ENCODE results near the gene RARB. TPM values are rescaled to one million over a fixed set of nuclear protein-coding genes. Genes with fewer than 3 reads are reported as not detected.

RARB gene
- total and polyA plus RNA-seq, 2 donors (not counting 3 experiments of a cell fraction or from before 2014, with no cell fraction given), result 15.3 to 23.4 TPM

DNA sequence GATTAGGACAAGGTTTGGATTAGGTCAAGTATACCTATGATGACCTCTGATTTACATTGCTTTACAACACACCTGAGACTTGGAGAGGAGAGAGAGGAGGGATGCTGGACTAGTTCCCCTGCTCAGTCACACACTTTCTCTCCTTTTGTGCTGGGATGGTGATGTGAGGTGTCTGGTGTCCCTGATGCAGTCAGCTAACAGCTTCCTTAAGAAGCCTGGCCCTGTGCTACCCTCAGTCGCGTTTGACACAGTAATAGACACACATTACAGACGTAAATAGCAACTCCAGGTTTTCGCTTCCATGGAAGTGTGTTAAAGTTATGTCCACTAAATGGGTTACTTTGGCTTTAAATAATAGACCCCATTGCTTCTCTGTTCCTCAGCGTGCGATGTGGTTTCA lies 58.9 kb downstream of the RARB start:
- no peak overlapping the region for H3K4me3 ChIP-seq (replicated peaks in 1 of 3; ENCODE audit: insufficient read depth in 1 of 3, low read depth in 1 of 3, low read length in 3 of 3)
- no TSS peak for BruUV-seq (replicated peaks)
- intact Hi-C loops (cut with micrococcal nuclease), result no loop called here
- no peaks in the 10 kb centered on the region for H4K20me1 ChIP-seq (replicated peaks; ENCODE audit: control insufficient read depth, extremely low read depth, insufficient read depth, low read length)
- no peak overlapping the region for H3K27ac ChIP-seq (ENCODE audit: insufficient read depth, low read depth, low read length)
- H3K36me3 ChIP-seq (ENCODE audit: control insufficient read depth in 2 of 2, extremely low read depth in 1 of 2, insufficient read depth in 2 of 2, low read length in 2 of 2), result no peaks in the 10 kb centered on the region
- FAIRE-seq (no peak), DNase-seq (ENCODE audit: low read depth, low spot score) (no peak)
- no peaks in the 10 kb centered on the region for H3K9me1 ChIP-seq (replicated peaks; ENCODE audit: control insufficient read depth, extremely low read depth, insufficient read depth, low read length)
- H3K27me3 ChIP-seq (ENCODE audit: control insufficient read depth in 2 of 2, insufficient read depth in 2 of 2, low read length in 2 of 2), result no peaks in the 10 kb centered on the region
- H3K9ac ChIP-seq (replicated peaks; ENCODE audit: extremely low read depth, insufficient read depth, low read length), result no peak overlapping the region
- no peak overlapping the region for H2AFZ ChIP-seq (ENCODE audit: low read depth, low read length)
- peaks cover 18% of the 10 kb centered on the region for H3K4me1 ChIP-seq (ENCODE audit: control insufficient read depth, extremely low read depth, insufficient read depth, low read length)
- dilution Hi-C loops (cut with MboI; ENCODE audit: extremely low pct_ligation_motif_present, low sequenced_read_pairs), result no loop called here
- ChIA-PET CTCF (interaction anchor here (2.2 kb wide), 1 partner anchor 106 kb away, joined by 6 read pairs; no protein-coding TSS in a partner anchor), POLR2A (no interaction called here)
- no peak overlapping the region for H3K4me2 ChIP-seq (ENCODE audit: insufficient read depth, low read length)
- H3K79me2 ChIP-seq (ENCODE audit: control insufficient read depth, insufficient read depth, low read length), result peaks cover 26% of the 10 kb centered on the region
- no peak for TF ChIP-seq POLR2A (IDR thresholded peaks at IDR 0.05; ENCODE audit: low read depth, low read length)
- TF ChIP-seq, protein P1, sequence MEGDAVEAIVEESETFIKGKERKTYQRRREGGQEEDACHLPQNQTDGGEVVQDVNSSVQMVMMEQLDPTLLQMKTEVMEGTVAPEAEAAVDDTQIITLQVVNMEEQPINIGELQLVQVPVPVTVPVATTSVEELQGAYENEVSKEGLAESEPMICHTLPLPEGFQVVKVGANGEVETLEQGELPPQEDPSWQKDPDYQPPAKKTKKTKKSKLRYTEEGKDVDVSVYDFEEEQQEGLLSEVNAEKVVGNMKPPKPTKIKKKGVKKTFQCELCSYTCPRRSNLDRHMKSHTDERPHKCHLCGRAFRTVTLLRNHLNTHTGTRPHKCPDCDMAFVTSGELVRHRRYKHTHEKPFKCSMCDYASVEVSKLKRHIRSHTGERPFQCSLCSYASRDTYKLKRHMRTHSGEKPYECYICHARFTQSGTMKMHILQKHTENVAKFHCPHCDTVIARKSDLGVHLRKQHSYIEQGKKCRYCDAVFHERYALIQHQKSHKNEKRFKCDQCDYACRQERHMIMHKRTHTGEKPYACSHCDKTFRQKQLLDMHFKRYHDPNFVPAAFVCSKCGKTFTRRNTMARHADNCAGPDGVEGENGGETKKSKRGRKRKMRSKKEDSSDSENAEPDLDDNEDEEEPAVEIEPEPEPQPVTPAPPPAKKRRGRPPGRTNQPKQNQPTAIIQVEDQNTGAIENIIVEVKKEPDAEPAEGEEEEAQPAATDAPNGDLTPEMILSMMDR (IDR thresholded peaks at IDR 0.05; ENCODE audit: extremely low read depth in 1 of 2, insufficient read depth in 1 of 2, low read depth in 1 of 2, low read length in 2 of 2), result no peak
- TF ChIP-seq FOS (IDR thresholded peaks at IDR 0.05; ENCODE audit: borderline replicate concordance, insufficient read depth, low read length), result no peak
- no peak for TF ChIP-seq EZH2 (IDR thresholded peaks at IDR 0.05; ENCODE audit: borderline replicate concordance, low read depth, low read length, severe bottlenecking)
- no peak for TF ChIP-seq JUN (IDR thresholded peaks at IDR 0.05; ENCODE audit: borderline replicate concordance, insufficient read depth, insufficient read length, low read depth)
- TF ChIP-seq MAX (IDR thresholded peaks at IDR 0.05; ENCODE audit: insufficient read depth, insufficient read length), result no peak
- no peak for TF ChIP-seq MYC (IDR thresholded peaks at IDR 0.05; ENCODE audit: low read depth, low read length)
- no peak for TF ChIP-seq POLR2AphosphoS5 (IDR thresholded peaks at IDR 0.05; ENCODE audit: insufficient read depth, low read depth, low read length)
- TF ChIP-seq GATA2 (IDR thresholded peaks at IDR 0.05; ENCODE audit: insufficient read depth, insufficient read length, low read depth, low read length), result no peak
- H3K9me3 ChIP-seq (replicated peaks; ENCODE audit: control insufficient read depth, insufficient read depth, low read length), result no peaks in the 10 kb centered on the region
